SU-DHL-6 (cell line): Measurements from ENCODE around the gene TARBP1.

Experiments
- H2AFZ ChIP-seq: fragments of 200-600 bp; sonication (generic); 2 replicates; pipeline ENCODE4 v1.6.1; 2014; ENCODE audit warnings: low read depth, mild to moderate bottlenecking, moderate library complexity, mixed read lengths, antibody characterized with exemption, low read length; ENCODE audit not compliant: severe bottlenecking
- H3F3A ChIP-seq: fragments of 200-600 bp; shearing (Covaris generic); 2 replicates; pipeline ENCODE4 v1.6.0; 2016; ENCODE audit warnings: antibody characterized with exemption, mild to moderate bottlenecking; ENCODE audit not compliant: insufficient read depth
- H3K27ac ChIP-seq: fragments of 200-600 bp; sonication (generic); 2 replicates; pipeline ENCODE4 v1.5.1; 2016; ENCODE audit warnings: low read depth, mild to moderate bottlenecking, low read length, moderate library complexity, mixed read lengths
- H3K27me3 ChIP-seq: fragments of 200-600 bp; sonication (generic), shearing (Covaris generic); 2 replicates; pipeline ENCODE4 v1.6.0; 2014; ENCODE audit warnings: mild to moderate bottlenecking, low read length
- H3K36me3 ChIP-seq: fragments of 200-600 bp; sonication (generic); 2 replicates; pipeline ENCODE4 v1.6.1; 2014; ENCODE audit warnings: mild to moderate bottlenecking, low read length, mixed read lengths
- H3K4me2 ChIP-seq: fragments of 300-600, 200-600 bp; shearing (Covaris generic), sonication (generic); 2 replicates; pipeline ENCODE4 v1.6.0; 2014; ENCODE audit warnings: low read length, low read depth, mild to moderate bottlenecking; ENCODE audit not compliant: poor library complexity, severe bottlenecking
- H3K4me3 ChIP-seq: fragments of 200-600 bp; sonication (generic); 2 replicates; pipeline ENCODE4 v1.5.1; 2014; ENCODE audit warnings: antibody characterized with exemption, low read length, mild to moderate bottlenecking, mixed read lengths; ENCODE audit not compliant: insufficient read depth, poor library complexity, severe bottlenecking
- H3K79me2 ChIP-seq: fragments of 200-600 bp; sonication (generic); 2 replicates; pipeline ENCODE4 v1.6.1; 2014; ENCODE audit warnings: mild to moderate bottlenecking, low read length, moderate library complexity; ENCODE audit not compliant: insufficient read depth
- H3K9ac ChIP-seq: fragments of 200-600 bp; sonication (generic); 2 replicates; pipeline ENCODE4 v1.7.0; 2014; ENCODE audit warnings: mild to moderate bottlenecking, low read length
- H3K9me2 ChIP-seq: fragments of 200-600 bp; sonication (generic); replicated peaks from 2 replicates; pipeline ENCODE4 v1.6.1; 2014; ENCODE audit warnings: low read length; ENCODE audit not compliant: insufficient read depth
- H3K9me3 ChIP-seq: fragments of 200-600 bp; sonication (generic); 2 replicates; pipeline ENCODE4 v1.6.1; 2014; ENCODE audit warnings: low read length, mixed read lengths; ENCODE audit not compliant: insufficient read depth
- H4K20me1 ChIP-seq: fragments of 200-600 bp; sonication (generic); 2 replicates; pipeline ENCODE4 v1.6.1; 2014; ENCODE audit warnings: low read depth, mild to moderate bottlenecking, antibody characterized with exemption, low read length, moderate library complexity, mixed read lengths
- CTCF ChIP-seq: fragments of 200-600 bp; sonication (generic); IDR thresholded peaks from one replicate; pipeline ENCODE4 v1.5.1; 2017; ENCODE audit warnings: antibody characterized with exemption, mild to moderate bottlenecking, low read length, moderate library complexity; ENCODE audit not compliant: insufficient read depth, poor library complexity, severe bottlenecking
- EZH2phosphoT487 ChIP-seq: fragments of 200-600 bp; sonication (generic), shearing (Covaris generic); conservative IDR thresholded peaks from 2 replicates; pipeline ENCODE4 v1.6.1; 2018; ENCODE audit warnings: mild to moderate bottlenecking, antibody characterized with exemption, low read length, moderate library complexity, mixed read lengths

The TARBP1 gene

GRCh38 chr1:234373064-234373958 is 105.7 kb downstream of the TARBP1 start, which contains the start of gene COA6:
TSS of gene COA6 (plus strand) at chr1:234373456. CDS start at chr1:234373467, 11 bp downstream.
- no peaks in the 10 kb centered on the region for H3K36me3 ChIP-seq
- no peaks in the 10 kb centered on the region for H3K27me3 ChIP-seq
- no peaks in the 10 kb centered on the region for H3K9me2 ChIP-seq
- H3K4me2 ChIP-seq = peak within 1 kb of the TSS; percentile 91
- no peak for TF ChIP-seq EZH2phosphoT487
- TF ChIP-seq CTCF = no peak
- peaks cover 35% of the 10 kb centered on the region; the same call in 1 of the 2 replicates for H3K79me2 ChIP-seq
- no peaks in the 10 kb centered on the region for H4K20me1 ChIP-seq
- peak within 1 kb of the TSS; percentile 78 for H2AFZ ChIP-seq
- peak within 1 kb of the TSS; percentile 77 for H3K9ac ChIP-seq
- H3K4me3 ChIP-seq = peak within 1 kb of the TSS; percentile 77
- H3K9me3 ChIP-seq = no peaks in the 10 kb centered on the region
- H3K27ac ChIP-seq = peak within 1 kb of the TSS; percentile 87
- H3F3A ChIP-seq = peaks cover 28% of the 10 kb centered on the region; the same call in 1 of the 2 replicates

- Histone ChIP-seq H3K9ac (peak overlapping the region; percentile 77), H4K20me1 (no peaks in the 10 kb centered on the region), H3K27me3 (no peaks in the 10 kb centered on the region), H3K9me3 (no peaks in the 10 kb centered on the region), H3K9me2 (no peaks in the 10 kb centered on the region), H3K36me3 (no peaks in the 10 kb centered on the region), H3K4me3 (peak overlapping the region; percentile 77), H3K4me2 (peak overlapping the region; percentile 91), H3K79me2 (peaks cover 35% of the 10 kb centered on the region; the same call in 1 of the 2 replicates), H2AFZ (no peak overlapping the region), H3F3A (peaks cover 28% of the 10 kb centered on the region; the same call in 1 of the 2 replicates), H3K27ac (0 out of 2 replicates have a peak overlapping the region, but pooled peaks have one; percentile 87)
- TF ChIP-seq EZH2phosphoT487 (no peak), CTCF (no peak)
Measured at GRCh38 chr1:234372011-234372757, 106.8 kb downstream of the TARBP1 start.

GRCh38 chr1:234371414-234371813 is 107.6 kb downstream of the TARBP1 start:
- Histone ChIP-seq H3K27ac (no peak overlapping the region), H3K79me2 (peaks cover 34% of the 10 kb centered on the region; the same call in 1 of the 2 replicates), H3K4me2 (no peak overlapping the region), H3K9me3 (no peaks in the 10 kb centered on the region), H3K9me2 (no peaks in the 10 kb centered on the region), H3K4me3 (no peak overlapping the region), H3K9ac (no peak overlapping the region), H3F3A (peaks cover 28% of the 10 kb centered on the region; the same call in 1 of the 2 replicates), H4K20me1 (no peaks in the 10 kb centered on the region), H2AFZ (no peak overlapping the region), H3K36me3 (no peaks in the 10 kb centered on the region), H3K27me3 (no peaks in the 10 kb centered on the region)
- no peak for TF ChIP-seq CTCF
- no peak for TF ChIP-seq EZH2phosphoT487
